HUES64 (cell line): ENCODE measurements around the gene CDC14A. TPM values are rescaled to one million over a fixed set of nuclear protein-coding genes. Genes with fewer than 3 reads are reported as not detected.

Experiments
- H3K27ac ChIP-seq: 2 replicates; pipeline ENCODE4 v1.7.0; 2013; ENCODE audit warnings: low read depth, low read length, inconsistent platforms
- H3K27me3 ChIP-seq: 2 replicates; pipeline ENCODE4 v1.6.1; 2013; ENCODE audit warnings: mild to moderate bottlenecking, low read length; ENCODE audit not compliant: insufficient read depth
- H3K36me3 ChIP-seq: 2 replicates; pipeline ENCODE4 v1.6.1; 2013; ENCODE audit warnings: mild to moderate bottlenecking, low read length; ENCODE audit not compliant: insufficient read depth
- H3K4me1 ChIP-seq: 2 replicates; pipeline ENCODE4 v1.6.1; 2013; ENCODE audit warnings: mild to moderate bottlenecking, low read length, moderate library complexity; ENCODE audit not compliant: insufficient read depth
- H3K4me3 ChIP-seq: 2 replicates; pipeline ENCODE4 v1.5.1; 2013; ENCODE audit warnings: mild to moderate bottlenecking, low read length, moderate library complexity
- H3K9ac ChIP-seq: 2 replicates; pipeline ENCODE4 v1.6.1; 2013; ENCODE audit warnings: mild to moderate bottlenecking, low read depth, low read length
- H3K9me3 ChIP-seq: 2 replicates; pipeline ENCODE4 v1.6.1; 2013; ENCODE audit warnings: low read depth, low read length; ENCODE audit not compliant: insufficient read depth
- WGBS: fragments of 150-250, 120-280 bp; methylation state at CpG from one replicate; pipeline ENCODE4 v1.1.7; 2013; ENCODE audit warnings: missing lambda C conversion rate; 5-methylcytosine and 5-hydroxymethylcytosine counted together
- polyA plus RNA-seq, 2 experiments: library from polyadenylated mRNA; stranded (reverse); fragments of 50-300 nt; gene quantifications; one replicate each; pipeline ENCODE4 v1.2.3, GENCODE V29; 2013

The CDC14A gene
- 6.4 TPM for polyA plus RNA-seq (2013, experiment 1 of 2)
- polyA plus RNA-seq (2013, experiment 2 of 2) = 5.9 TPM

GRCh38 chr1:100352267-100353070, at the start of gene CDC14A:
Gene CDC14A (plus strand): TSS chr1:100352506. CDS start chr1:100352955, 449 bp downstream.
- under 1% methylated on average over 65 of the region's 65 CpGs for WGBS
- Histone ChIP-seq H3K9ac (peak within 1 kb of the TSS; percentile 92), H3K4me1 (peaks cover 19% of the 10 kb centered on the region), H3K4me3 (peak within 1 kb of the TSS; percentile 76), H3K9me3 (no peaks in the 10 kb centered on the region), H3K36me3 (peaks cover 6% of the 10 kb centered on the region), H3K27me3 (no peaks in the 10 kb centered on the region), H3K27ac (peak within 1 kb of the TSS; percentile 95)

GRCh38 chr1:100302739-100303138, 49.6 kb upstream of the CDC14A start:
- no peak overlapping the region for H3K27ac ChIP-seq
- H3K9ac ChIP-seq = no peak overlapping the region
- H3K27me3 ChIP-seq = no peaks in the 10 kb centered on the region
- H3K9me3 ChIP-seq = no peaks in the 10 kb centered on the region
- no peaks in the 10 kb centered on the region for H3K36me3 ChIP-seq
- 95% methylated on average over 2 of the region's 2 CpGs for WGBS
- no peak overlapping the region for H3K4me3 ChIP-seq
- H3K4me1 ChIP-seq = peaks cover 26% of the 10 kb centered on the region

GRCh38 chr1:100304227-100304626, 48.1 kb upstream of the CDC14A start:
- no peaks in the 10 kb centered on the region for H3K9me3 ChIP-seq
- H3K36me3 ChIP-seq = no peaks in the 10 kb centered on the region
- H3K27me3 ChIP-seq = no peaks in the 10 kb centered on the region
- peaks cover 12% of the 10 kb centered on the region for H3K4me1 ChIP-seq
- 93% methylated on average over 2 of the region's 2 CpGs for WGBS
- no peak overlapping the region for H3K27ac ChIP-seq
- no peak overlapping the region for H3K4me3 ChIP-seq
- no peak overlapping the region for H3K9ac ChIP-seq

- Histone ChIP-seq H3K9me3 (no peaks in the 10 kb centered on the region), H3K36me3 (no peaks in the 10 kb centered on the region), H3K4me1 (peaks cover 11% of the 10 kb centered on the region), H3K9ac (no peak overlapping the region), H3K27me3 (no peaks in the 10 kb centered on the region), H3K27ac (peak overlapping the region; percentile 62; the same call in 1 of the 2 replicates), H3K4me3 (peak overlapping the region; percentile 14; the same call in 1 of the 2 replicates)
- 54% methylated on average over 2 of the region's 3 CpGs for WGBS
These were observed 47.4 kb upstream of the CDC14A start for GRCh38 chr1:100304921-100305320.

GRCh38 chr1:100305954-100306353, 46.4 kb upstream of the CDC14A start:
- WGBS = 100% methylated on average over 3 of the region's 3 CpGs

GRCh38 chr1:100306735-100307313, 45.5 kb upstream of the CDC14A start:
- Histone ChIP-seq H3K27ac (no peak overlapping the region), H3K27me3 (no peaks in the 10 kb centered on the region), H3K36me3 (no peaks in the 10 kb centered on the region), H3K4me3 (no peak overlapping the region), H3K4me1 (peaks cover 11% of the 10 kb centered on the region), H3K9ac (no peak overlapping the region), H3K9me3 (no peaks in the 10 kb centered on the region)
- WGBS = 96% methylated on average over 2 of the region's 2 CpGs

More at GRCh38 chr1:100305954-100306353, 46.4 kb upstream of the CDC14A start:
- Histone ChIP-seq H3K9me3 (no peaks in the 10 kb centered on the region), H3K36me3 (no peaks in the 10 kb centered on the region), H3K4me3 (no peak overlapping the region), H3K9ac (no peak overlapping the region), H3K27ac (no peak overlapping the region), H3K4me1 (peaks cover 11% of the 10 kb centered on the region), H3K27me3 (no peaks in the 10 kb centered on the region)

GRCh38 chr1:100308777-100309176, 43.5 kb upstream of the CDC14A start:
- no peak overlapping the region for H3K4me3 ChIP-seq
- no peaks in the 10 kb centered on the region for H3K27me3 ChIP-seq
- no peaks in the 10 kb centered on the region for H3K36me3 ChIP-seq
- no peak overlapping the region for H3K9ac ChIP-seq
- H3K4me1 ChIP-seq = peaks cover 14% of the 10 kb centered on the region
- no peaks in the 10 kb centered on the region for H3K9me3 ChIP-seq
- H3K27ac ChIP-seq = no peak overlapping the region
- WGBS = 83% methylated on average over 1 of the region's 2 CpGs

- Histone ChIP-seq H3K27ac (no peak overlapping the region), H3K4me1 (peaks cover 10% of the 10 kb centered on the region), H3K27me3 (no peaks in the 10 kb centered on the region), H3K9ac (no peak overlapping the region), H3K9me3 (0 out of 2 replicates have a peak, but pooled peaks cover under 1% of the 10 kb centered on the region), H3K4me3 (no peak overlapping the region), H3K36me3 (no peaks in the 10 kb centered on the region)
These were observed 42.4 kb upstream of the CDC14A start for GRCh38 chr1:100309863-100310262.

GRCh38 chr1:100313382-100313781, 38.9 kb upstream of the CDC14A start:
- WGBS = 77% methylated on average over 4 of the region's 4 CpGs
- Histone ChIP-seq H3K9ac (no peak overlapping the region), H3K9me3 (peaks cover 27% of the 10 kb centered on the region), H3K27ac (no peak overlapping the region), H3K27me3 (no peaks in the 10 kb centered on the region), H3K36me3 (no peaks in the 10 kb centered on the region), H3K4me3 (no peak overlapping the region), H3K4me1 (peaks cover 3% of the 10 kb centered on the region; the same call in 1 of the 2 replicates)

- Histone ChIP-seq H3K4me1 (peaks cover 3% of the 10 kb centered on the region; the same call in 1 of the 2 replicates), H3K4me3 (no peak overlapping the region), H3K9ac (no peak overlapping the region), H3K36me3 (no peaks in the 10 kb centered on the region), H3K27ac (no peak overlapping the region), H3K9me3 (peaks cover 34% of the 10 kb centered on the region), H3K27me3 (no peaks in the 10 kb centered on the region)
These were observed 35.7 kb upstream of the CDC14A start for GRCh38 chr1:100316622-100317021.

- Histone ChIP-seq H3K4me1 (peaks cover 8% of the 10 kb centered on the region), H3K4me3 (no peak overlapping the region), H3K9ac (no peak overlapping the region), H3K27me3 (no peaks in the 10 kb centered on the region), H3K9me3 (peaks cover 27% of the 10 kb centered on the region), H3K27ac (no peak overlapping the region), H3K36me3 (no peaks in the 10 kb centered on the region)
- 95% methylated on average over 2 of the region's 2 CpGs for WGBS
These were observed 31.8 kb upstream of the CDC14A start for GRCh38 chr1:100320311-100321099.
